MCF 10A (cell line): ENCODE results near the gene OOSP3. TPM values are rescaled to one million over a fixed set of nuclear protein-coding genes. Genes with fewer than 3 reads are reported as not detected.
"Not testable (repeated sequence)": the region's sequence is repeated elsewhere in the genome, so short reads cannot be mapped to it uniquely, and the experiment has no call there.

Source experiments
- BruUV-seq: library from RNA; stranded (reverse); fragments of 400-500 nt; replicated peaks from 2 replicates; lab custom pipeline; 2021; lab: Mats Ljungman, UMichigan
- CTCF ChIA-PET: fragments of 300-600 bp; sonication (Branson Sonifier 250); formaldehyde crosslinking; extraction: SDS; loops from one replicate; lab custom pipeline; 2021; ENCODE audit warnings: antibody characterized with exemption, inconsistent platforms; lab: Yijun Ruan, JAX
- POLR2A ChIA-PET: fragments of 300-600, 350-650 bp; sonication (Branson Sonifier 250); formaldehyde crosslinking; extraction: SDS; loops from one replicate; lab custom pipeline; 2020; ENCODE audit warnings: antibody characterized with exemption, inconsistent platforms; lab: Yijun Ruan, JAX
- DNase-seq: peaks from one replicate; pipeline ENCODE4 v3.0.0-alpha.2; 2018; ENCODE audit not compliant: unreplicated experiment
- H3K27ac Mint-ChIP-seq: one replicate; pipeline ENCODE4 v1.8.0; 2022; ENCODE audit warnings: mild to moderate bottlenecking, low read depth, mixed read lengths; ENCODE audit not compliant: unreplicated experiment
- H3K27me3 Mint-ChIP-seq: one replicate; pipeline ENCODE4 v1.8.0; 2022; ENCODE audit warnings: mixed read lengths; ENCODE audit not compliant: insufficient read depth, unreplicated experiment
- H3K36me3 Mint-ChIP-seq: one replicate; pipeline ENCODE4 v1.8.0; 2022; ENCODE audit warnings: mild to moderate bottlenecking, moderate library complexity, mixed read lengths; ENCODE audit not compliant: insufficient read depth, unreplicated experiment
- H3K4me1 Mint-ChIP-seq: one replicate; pipeline ENCODE4 v1.8.0; 2022; ENCODE audit warnings: mixed read lengths; ENCODE audit not compliant: insufficient read depth, unreplicated experiment
- H3K4me3 Mint-ChIP-seq: one replicate; pipeline ENCODE4 v1.8.0; 2022; ENCODE audit warnings: mild to moderate bottlenecking, moderate library complexity, mixed read lengths; ENCODE audit not compliant: unreplicated experiment
- H3K9me3 Mint-ChIP-seq: one replicate; pipeline ENCODE4 v1.8.0; 2022; ENCODE audit warnings: mixed read lengths; ENCODE audit not compliant: unreplicated experiment
- CTCF ChIP-seq: fragments of 200-600 bp; IDR thresholded peaks from one replicate; pipeline ENCODE4 v1.8.0; 2022; ENCODE audit warnings: antibody characterized with exemption, mild to moderate bottlenecking; ENCODE audit not compliant: unreplicated experiment
- intact Hi-C: fragments of 100-400 bp; cut with micrococcal nuclease; formaldehyde crosslinking; loops from 2 replicates; pipeline ENCODE4 v1.14.1; 2022
- total RNA-seq: library from RNA; stranded (reverse); gene quantifications from 2 replicates; pipeline ENCODE4 v1.2.3, GENCODE V29; 2022

Gene OOSP3
- total RNA-seq, 1 experiment from 2014 or later, result not detected

GRCh38 chr11:59900366-59901126, 22.0 kb downstream of the OOSP3 start:
- TF ChIP-seq CTCF, result no peak
- intact Hi-C loops, result no loop called here
- Mint-ChIP-seq H3K27ac (no peak overlapping the region), H3K27me3 (no peaks in the 10 kb centered on the region), H3K36me3 (no peaks in the 10 kb centered on the region), H3K9me3 (no peaks in the 10 kb centered on the region), H3K4me1 (no peaks in the 10 kb centered on the region), H3K4me3 (no peak overlapping the region)
- BruUV-seq, result no TSS peak
- CTCF ChIA-PET, result interaction anchor here (0.7 kb wide), 1 partner anchor 223 kb away, joined by 3 read pairs; no protein-coding TSS in a partner anchor
- no peak for DNase-seq
- POLR2A ChIA-PET, result interaction anchor here (1.3 kb wide), 1 partner anchor 9 kb away, joined by 3 read pairs; no protein-coding TSS in a partner anchor

GRCh38 chr11:59901306-59901705, 22.7 kb downstream of the OOSP3 start:
- no peak overlapping the region for H3K4me3 Mint-ChIP-seq
- no peaks in the 10 kb centered on the region for H3K36me3 Mint-ChIP-seq
- POLR2A ChIA-PET, result interaction anchor here (0.6 to 1.3 kb wide), 2 partner anchors 10 to 22 kb away, joined by 3 read pairs; no protein-coding TSS in a partner anchor
- no peaks in the 10 kb centered on the region for H3K4me1 Mint-ChIP-seq
- no peaks in the 10 kb centered on the region for H3K27me3 Mint-ChIP-seq
- no peaks in the 10 kb centered on the region for H3K9me3 Mint-ChIP-seq
- intact Hi-C loops, result no loop called here
- no peak for TF ChIP-seq CTCF
- DNase-seq, result peak; percentile 78
- CTCF ChIA-PET, result interaction anchor here (1.0 kb wide), 1 partner anchor 10 kb away, joined by 3 read pairs; no protein-coding TSS in a partner anchor
- H3K27ac Mint-ChIP-seq, result no peak overlapping the region
- BruUV-seq, result no TSS peak

- BruUV-seq, H3K9me3 Mint-ChIP-seq, intact Hi-C loops, DNase-seq, H3K4me3 Mint-ChIP-seq, POLR2A ChIA-PET, H3K4me1 Mint-ChIP-seq, H3K27ac Mint-ChIP-seq, H3K36me3 Mint-ChIP-seq: not testable (repeated sequence)
- H3K27me3 Mint-ChIP-seq, result peaks cover 10% of the 10 kb centered on the region
- CTCF ChIA-PET, result interaction anchor here (1.3 kb wide), 1 partner anchor 15 kb away, joined by 8 read pairs; no protein-coding TSS in a partner anchor
Observed at GRCh38 chr11:59903569-59903968, 25.0 kb downstream of the OOSP3 start.

GRCh38 chr11:59918480-59918879, 39.9 kb downstream of the OOSP3 start:
- BruUV-seq, result no TSS peak
- TF ChIP-seq CTCF, result no peak
- no peak for DNase-seq
- H3K4me3 Mint-ChIP-seq, result no peak overlapping the region
- ChIA-PET POLR2A (interaction anchor here (1.3 to 2.0 kb wide), 2 partner anchors 96 to 108 kb away, joined by 6 to 12 read pairs; partner anchors contain the start of gene MRPL16), CTCF (interaction anchor here (0.6 to 3.2 kb wide), 39 partner anchors 9 to 885 kb away, joined by 3 to 48 read pairs (median 4); partner anchors contain the start of genes MRPL16, OOSP1 and STX3)
- peaks cover 16% of the 10 kb centered on the region for H3K9me3 Mint-ChIP-seq
- intact Hi-C loops, result loop anchor here (2.0 kb wide), 1 partner anchor 164 kb away; the partner anchor contains the start of gene STX3
- H3K36me3 Mint-ChIP-seq, result no peaks in the 10 kb centered on the region
- H3K4me1 Mint-ChIP-seq, result peaks cover 7% of the 10 kb centered on the region
- H3K27ac Mint-ChIP-seq, result no peak overlapping the region
- no peaks in the 10 kb centered on the region for H3K27me3 Mint-ChIP-seq
